AG09309 (cell line): ENCODE data around the gene MCRS1.

ENCODE experiments used
- DNase-seq: peaks from one replicate; pipeline ENCODE4 v3.0.0-alpha.2; 2010; ENCODE audit warnings: low read depth
- H3K4me3 ChIP-seq: 2 replicates; pipeline ENCODE4 v1.5.1; 2011; ENCODE audit warnings: mild to moderate bottlenecking, low read depth, low read length, moderate library complexity; ENCODE audit not compliant: control insufficient read depth
- CTCF ChIP-seq: IDR thresholded peaks from 2 replicates; pipeline ENCODE4 v1.5.1; 2011; ENCODE audit warnings: mild to moderate bottlenecking, low read depth, low read length, inconsistent platforms; ENCODE audit not compliant: insufficient read depth, control insufficient read depth; ENCODE audit errors: missing control alignments

MCRS1 gene

GRCh38 chr12:49554266-49554665 lies 13.7 kb downstream of the MCRS1 start:
- TF ChIP-seq CTCF: no peak
- DNase-seq: no peak
- no peak overlapping the region for H3K4me3 ChIP-seq

DNA sequence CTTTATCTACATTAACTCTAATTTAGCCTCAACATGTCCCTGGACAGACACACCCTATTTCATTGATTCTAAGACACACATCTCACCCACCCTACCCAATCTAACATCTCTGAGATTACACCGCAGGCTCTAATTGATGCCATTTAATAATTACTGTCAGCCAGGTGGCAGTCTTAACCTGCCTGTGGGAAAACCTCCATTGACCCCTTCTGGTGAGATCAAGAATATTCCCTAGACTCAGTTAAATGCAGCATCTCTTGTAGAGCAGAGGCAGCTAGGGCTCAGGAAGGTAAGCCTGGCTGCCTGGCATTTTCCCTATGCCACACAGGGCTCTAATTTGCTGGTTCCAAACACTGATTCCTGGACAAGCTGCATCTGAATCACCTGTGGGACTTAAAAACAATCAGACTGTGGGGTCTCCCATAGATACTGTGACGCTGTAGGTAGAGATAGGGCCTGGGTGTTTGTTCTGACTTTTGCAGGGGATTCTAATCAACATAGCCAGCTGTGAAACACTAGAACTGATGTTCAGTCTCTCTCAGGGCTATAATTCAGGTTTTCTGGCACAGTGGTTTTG lies 14.3 kb downstream of the MCRS1 start:
- H3K4me3 ChIP-seq: no peak overlapping the region
- no peak for DNase-seq
- peak; percentile 31 for TF ChIP-seq CTCF

GRCh38 chr12:49552899-49553298 lies 15.0 kb downstream of the MCRS1 start:
- DNase-seq: no peak
- H3K4me3 ChIP-seq: no peak overlapping the region
- no peak for TF ChIP-seq CTCF

DNA sequence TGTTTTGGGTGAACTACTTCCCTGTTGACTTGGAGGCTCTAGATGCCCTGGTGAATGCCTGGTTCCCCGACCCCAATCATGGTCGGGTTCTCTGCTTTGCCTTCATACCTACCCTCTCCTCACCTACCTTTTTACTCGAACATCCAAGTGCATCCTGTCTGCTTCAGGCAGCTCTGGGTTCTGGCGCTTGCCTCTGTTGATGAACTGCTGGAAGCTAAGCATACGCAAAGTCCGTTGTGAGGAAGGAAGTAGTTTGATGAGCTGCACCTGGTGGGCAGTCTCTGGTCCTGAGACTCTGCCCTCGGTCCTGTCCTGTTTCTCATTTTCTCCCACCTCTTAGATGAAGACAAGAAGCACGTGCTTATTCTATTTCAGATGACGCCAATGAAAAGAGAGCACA lies 15.5 kb downstream of the MCRS1 start:
- no peak for DNase-seq
- H3K4me3 ChIP-seq: no peak overlapping the region
- no peak for TF ChIP-seq CTCF

DNA sequence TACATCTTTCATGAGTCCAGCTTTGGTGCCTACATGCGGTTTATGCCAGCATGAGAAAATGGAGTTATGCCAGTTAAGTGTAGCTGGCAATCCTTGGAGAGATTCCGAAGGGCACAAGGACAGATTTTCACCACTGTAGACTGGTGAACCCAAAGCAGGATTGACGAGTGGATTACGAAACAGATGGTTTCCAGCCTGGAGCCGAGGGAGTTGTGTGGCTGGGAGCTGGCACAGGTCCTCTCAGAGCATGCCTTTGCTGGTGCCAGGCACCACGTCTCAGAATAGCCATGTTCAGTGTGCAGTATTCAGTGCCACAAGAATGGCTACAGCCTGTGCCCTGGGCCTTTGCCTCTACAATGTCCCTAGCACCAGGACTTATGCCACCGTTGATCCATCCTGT lies 15.9 kb downstream of the MCRS1 start:
- no peak for DNase-seq
- H3K4me3 ChIP-seq: no peak overlapping the region

GRCh38 chr12:49550693-49551252 lies 17.2 kb downstream of the MCRS1 start:
- DNase-seq: no peak
- H3K4me3 ChIP-seq: no peak overlapping the region
- no peak for TF ChIP-seq CTCF

More for the DNA sequence above, 15.9 kb downstream of the MCRS1 start:
- no peak for TF ChIP-seq CTCF
